Measurements from ENCODE around the gene CBARP.

GRCh38 chr19:1253514-1254080 is 15.8 kb upstream of the CBARP start:
- TF ChIP-seq, protein P1, sequence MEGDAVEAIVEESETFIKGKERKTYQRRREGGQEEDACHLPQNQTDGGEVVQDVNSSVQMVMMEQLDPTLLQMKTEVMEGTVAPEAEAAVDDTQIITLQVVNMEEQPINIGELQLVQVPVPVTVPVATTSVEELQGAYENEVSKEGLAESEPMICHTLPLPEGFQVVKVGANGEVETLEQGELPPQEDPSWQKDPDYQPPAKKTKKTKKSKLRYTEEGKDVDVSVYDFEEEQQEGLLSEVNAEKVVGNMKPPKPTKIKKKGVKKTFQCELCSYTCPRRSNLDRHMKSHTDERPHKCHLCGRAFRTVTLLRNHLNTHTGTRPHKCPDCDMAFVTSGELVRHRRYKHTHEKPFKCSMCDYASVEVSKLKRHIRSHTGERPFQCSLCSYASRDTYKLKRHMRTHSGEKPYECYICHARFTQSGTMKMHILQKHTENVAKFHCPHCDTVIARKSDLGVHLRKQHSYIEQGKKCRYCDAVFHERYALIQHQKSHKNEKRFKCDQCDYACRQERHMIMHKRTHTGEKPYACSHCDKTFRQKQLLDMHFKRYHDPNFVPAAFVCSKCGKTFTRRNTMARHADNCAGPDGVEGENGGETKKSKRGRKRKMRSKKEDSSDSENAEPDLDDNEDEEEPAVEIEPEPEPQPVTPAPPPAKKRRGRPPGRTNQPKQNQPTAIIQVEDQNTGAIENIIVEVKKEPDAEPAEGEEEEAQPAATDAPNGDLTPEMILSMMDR (IDR thresholded peaks at IDR 0.05 in 2 of 3, conservative IDR thresholded peaks at IDR 0.05 in 1 of 3; ENCODE audit: borderline replicate concordance in 1 of 3, insufficient read depth in 1 of 3, low read depth in 2 of 3, low read length in 2 of 3) = no peak
- no peak for TF ChIP-seq SIN3A (IDR thresholded peaks at IDR 0.05; ENCODE audit: low read depth)
- TF ChIP-seq JUND (IDR thresholded peaks at IDR 0.05) = no peak
- no peak for TF ChIP-seq POLR2A (IDR thresholded peaks at IDR 0.05; ENCODE audit: borderline replicate concordance, extremely low read depth, insufficient read depth, insufficient read length)
- TF ChIP-seq EZH2phosphoT487 (IDR thresholded peaks at IDR 0.05; ENCODE audit: borderline replicate concordance) = no peak
- no peak for TF ChIP-seq REST (IDR thresholded peaks at IDR 0.05; ENCODE audit: low read depth)
- TF ChIP-seq ZFX (IDR thresholded peaks at IDR 0.05) = no peak
